RWPE1 (cell line): ENCODE results near the gene TBL3.
"Not testable (repeated sequence)": the region's sequence is repeated elsewhere in the genome, so short reads cannot be mapped to it uniquely, and the experiment has no call there.

Experiments used
- CTCF ChIA-PET: fragments of 350-600 bp; sonication (Branson Sonifier 250); formaldehyde crosslinking; extraction: SDS; loops from one replicate; lab custom pipeline; 2021; lab: Yijun Ruan, JAX
- POLR2A ChIA-PET: fragments of 400-600 bp; formaldehyde crosslinking; extraction: SDS; loops from one replicate; lab custom pipeline; 2020; ENCODE audit warnings: antibody characterized with exemption; ENCODE audit not compliant: low non-redundant PET; lab: Yijun Ruan, JAX
- DNase-seq: peaks from one replicate; pipeline ENCODE4 v3.0.0; 2012; ENCODE audit warnings: low spot score
- H3K27ac ChIP-seq: fragments of 450-650 bp; 2 replicates; pipeline ENCODE4 v1.5.1; 2017
- CTCF ChIP-seq: fragments of 450-650 bp; conservative IDR thresholded peaks from 2 replicates; pipeline ENCODE4 v1.5.1; 2017; ENCODE audit warnings: low read depth, mild to moderate bottlenecking

The TBL3 gene

GRCh38 chr16:2008631-2009163 lies 36.8 kb downstream of the TBL3 start:
- CTCF ChIA-PET = interaction anchor here (0.6 kb wide), 1 partner anchor 41 kb away, joined by 4 read pairs; no protein-coding TSS in a partner anchor
- no peak for TF ChIP-seq CTCF
- peak overlapping the region; percentile 98 for H3K27ac ChIP-seq

DNA sequence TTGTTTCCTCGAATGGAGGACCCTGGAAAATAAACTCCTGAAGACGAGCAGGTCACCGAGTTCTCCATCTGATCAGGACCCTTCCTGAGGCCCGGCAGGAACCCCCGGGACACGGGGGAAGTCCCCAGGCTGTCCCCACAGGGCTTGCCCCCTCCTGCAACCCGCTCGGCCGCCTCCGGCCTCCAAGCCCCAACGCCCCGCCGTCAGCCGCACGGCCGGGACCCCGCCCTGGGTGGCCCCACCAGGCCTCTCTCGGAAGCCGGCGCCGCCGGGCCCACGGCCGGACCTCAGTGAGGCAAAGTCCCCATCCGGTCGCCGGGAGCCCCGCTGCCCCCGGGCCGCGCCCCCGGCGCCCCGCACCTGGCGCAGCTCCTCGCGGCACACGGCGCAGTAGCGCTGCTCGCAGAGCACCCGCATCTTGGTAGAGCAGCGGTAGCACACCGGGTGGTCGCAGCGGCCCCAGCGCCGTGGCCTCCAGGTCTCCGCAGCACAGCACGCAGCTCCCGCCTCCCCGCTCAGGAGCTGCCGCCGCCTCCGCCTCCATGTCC lies 37.4 kb downstream of the TBL3 start:
- no peak for DNase-seq
- ChIA-PET CTCF (interaction anchor here (0.6 kb wide), 1 partner anchor 42 kb away, joined by 4 read pairs; no protein-coding TSS in a partner anchor), POLR2A (interaction anchor here (0.5 kb wide), 1 partner anchor 39 kb away, joined by 3 read pairs; the partner anchor contains the start of genes NTHL1 and TSC2)
- TF ChIP-seq CTCF = no peak
- H3K27ac ChIP-seq = peak overlapping the region; percentile 98

More at GRCh38 chr16:2008631-2009163, 36.8 kb downstream of the TBL3 start:
- POLR2A ChIA-PET = interaction anchor here (0.5 to 1.2 kb wide), 6 partner anchors 14 to 147 kb away, joined by 3 to 8 read pairs (median 3); partner anchors contain the start of genes NTHL1, RPS2, TRAF7 and TSC2
- no peak for DNase-seq

DNA sequence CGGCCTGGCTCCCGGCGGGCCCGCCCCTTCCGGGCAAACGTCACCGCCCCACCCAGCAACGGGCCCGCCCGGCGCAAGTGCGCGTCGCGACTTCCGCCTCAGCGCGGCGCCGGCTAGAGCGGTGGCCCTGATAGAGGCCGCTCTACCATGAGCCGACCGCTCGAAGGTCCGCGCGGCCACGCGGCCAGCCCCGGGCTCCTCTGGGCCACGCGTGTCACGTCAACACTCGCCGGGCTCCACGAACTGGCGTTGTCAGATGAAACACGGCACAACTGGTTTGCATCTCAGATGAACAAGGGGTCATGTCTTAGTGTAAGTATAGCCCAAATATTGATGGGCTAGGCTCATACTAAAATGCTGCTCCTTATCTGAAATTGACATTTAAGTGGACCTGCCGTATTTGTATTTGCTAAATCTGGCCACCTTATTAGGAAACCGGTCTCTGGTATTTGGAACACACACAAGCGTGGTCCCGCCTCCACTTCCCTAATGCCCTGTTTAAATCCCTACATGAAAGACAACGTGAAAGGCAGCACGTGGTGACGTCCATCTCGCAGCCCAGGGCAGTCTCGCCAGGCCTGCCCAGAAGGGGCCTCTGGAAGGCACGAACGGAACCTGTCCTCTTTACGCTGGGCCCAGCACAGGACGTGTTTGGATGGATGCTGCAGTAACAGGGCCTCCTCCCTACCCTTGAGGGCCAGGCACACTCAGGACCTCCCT lies 38.1 kb downstream of the TBL3 start, which contains the start of gene ZNF598:
Gene ZNF598 (minus strand): TSS at position 31 of the 720 bp plus-strand sequence.
- no peak for TF ChIP-seq CTCF
- ChIA-PET POLR2A (no interaction called here), CTCF (no interaction called here)
- DNase-seq = peak; percentile 81
- peak within 1 kb of the TSS; percentile 98 for H3K27ac ChIP-seq

DNA sequence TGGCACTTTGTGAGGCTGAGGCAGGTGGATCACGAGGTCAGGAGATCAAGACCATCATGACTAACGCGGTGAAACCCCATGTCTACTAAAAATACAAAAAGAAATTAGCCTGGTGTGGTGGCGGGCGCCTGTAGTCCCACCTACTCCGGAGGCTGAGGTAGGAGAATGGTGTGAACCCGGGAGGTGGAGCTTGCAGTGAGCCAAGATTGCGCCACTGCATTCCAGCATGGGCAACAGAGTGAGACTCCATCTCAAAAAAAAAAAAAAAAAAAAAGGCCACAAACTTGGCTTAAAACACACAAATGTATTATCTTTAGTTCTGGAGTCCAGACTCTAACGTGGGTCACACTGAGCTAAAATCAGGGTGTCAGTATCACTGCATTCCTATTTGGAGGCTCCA lies 39.9 kb downstream of the TBL3 start:
- CTCF ChIA-PET, DNase-seq: not testable (repeated sequence)
- H3K27ac ChIP-seq = peak overlapping the region; percentile 98
- POLR2A ChIA-PET = interaction anchor here (0.7 to 1.2 kb wide), 2 partner anchors 64 to 144 kb away, joined by 3 to 5 read pairs; partner anchors contain the start of gene TRAF7

- ChIA-PET CTCF (no interaction called here), POLR2A (interaction anchor here (1.0 kb wide), 1 partner anchor 11 kb away, joined by 4 read pairs; no protein-coding TSS in a partner anchor)
- no peak for DNase-seq
- TF ChIP-seq CTCF = no peak
- peak overlapping the region; percentile 98 for H3K27ac ChIP-seq
Observed at GRCh38 chr16:2013527-2013926, 41.7 kb downstream of the TBL3 start.

- H3K27ac ChIP-seq = peak overlapping the region; percentile 98
- DNase-seq = peak; percentile 77
- ChIA-PET CTCF (no interaction called here), POLR2A (no interaction called here)
- TF ChIP-seq CTCF = no peak
Observed at GRCh38 chr16:2015117-2015946, 43.5 kb downstream of the TBL3 start.
